ENCODE measurements around the gene FRMPD2.
"Not testable (repeated sequence)": the region's sequence is repeated elsewhere in the genome, so short reads cannot be mapped to it uniquely, and the experiment has no call there.

FRMPD2 gene

GRCh38 chr10:48199580-48200377, 74.7 kb downstream of the FRMPD2 start:
- DNase-seq (ENCODE audit: low read depth): peak; percentile 48

DNA sequence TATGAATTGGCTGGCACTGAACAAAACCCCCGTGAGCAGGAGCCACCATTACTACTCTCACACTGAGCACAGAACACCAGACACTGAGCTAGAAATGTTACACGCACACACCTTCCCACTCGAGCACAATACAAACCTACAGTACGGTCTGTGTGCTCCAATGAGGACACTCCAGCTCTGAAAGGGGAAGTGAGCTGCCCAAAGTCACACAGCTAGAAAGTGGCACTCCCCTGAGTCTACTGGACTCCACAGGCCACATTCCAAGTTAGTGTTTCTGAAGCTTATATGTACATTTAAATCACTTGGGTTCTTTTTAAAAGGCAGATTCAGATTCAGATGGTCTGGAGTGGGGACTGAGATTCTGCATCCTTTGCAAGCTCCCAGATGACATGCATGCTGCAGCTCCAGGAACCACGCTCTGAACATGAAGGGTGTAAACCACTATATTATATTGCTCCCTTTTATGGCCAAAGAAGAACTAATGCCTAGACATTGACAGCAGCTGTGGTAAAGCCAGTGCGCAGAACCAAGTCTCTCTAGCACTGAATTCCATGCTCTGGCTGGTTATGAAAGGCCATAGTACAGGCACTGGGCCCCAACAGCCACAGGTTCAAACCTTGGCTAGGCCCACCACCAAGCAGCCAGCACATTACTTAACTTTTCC, 77.1 kb downstream of the FRMPD2 start:
- DNase-seq (ENCODE audit: low read depth): no peak

DNA sequence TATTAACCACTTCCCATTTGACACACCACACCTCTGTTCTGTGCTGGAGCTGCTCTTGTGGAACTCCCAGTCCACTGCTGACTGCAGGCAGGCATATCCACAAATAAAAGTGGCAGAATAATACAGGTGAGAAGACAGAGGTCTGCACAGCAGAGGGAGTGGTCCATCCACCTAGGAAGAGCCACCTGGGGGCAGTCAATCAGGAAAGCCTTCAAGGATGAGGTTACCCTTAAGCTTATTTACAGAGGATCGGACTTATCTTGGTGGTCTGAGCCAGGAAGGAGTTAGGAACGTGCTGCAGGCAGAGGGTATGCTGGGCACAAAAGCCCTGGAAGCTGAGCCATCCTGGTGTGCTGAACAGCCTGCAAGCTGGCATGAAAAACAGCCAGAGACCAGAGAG, 78.7 kb downstream of the FRMPD2 start:
- no peak for DNase-seq (ENCODE audit: low read depth)

- DNase-seq (ENCODE audit: low read depth): no peak
These were observed 79.7 kb downstream of the FRMPD2 start for GRCh38 chr10:48194830-48195229.

- DNase-seq (ENCODE audit: low read depth): no peak
These were observed 80.9 kb downstream of the FRMPD2 start for GRCh38 chr10:48193556-48193955.

DNA sequence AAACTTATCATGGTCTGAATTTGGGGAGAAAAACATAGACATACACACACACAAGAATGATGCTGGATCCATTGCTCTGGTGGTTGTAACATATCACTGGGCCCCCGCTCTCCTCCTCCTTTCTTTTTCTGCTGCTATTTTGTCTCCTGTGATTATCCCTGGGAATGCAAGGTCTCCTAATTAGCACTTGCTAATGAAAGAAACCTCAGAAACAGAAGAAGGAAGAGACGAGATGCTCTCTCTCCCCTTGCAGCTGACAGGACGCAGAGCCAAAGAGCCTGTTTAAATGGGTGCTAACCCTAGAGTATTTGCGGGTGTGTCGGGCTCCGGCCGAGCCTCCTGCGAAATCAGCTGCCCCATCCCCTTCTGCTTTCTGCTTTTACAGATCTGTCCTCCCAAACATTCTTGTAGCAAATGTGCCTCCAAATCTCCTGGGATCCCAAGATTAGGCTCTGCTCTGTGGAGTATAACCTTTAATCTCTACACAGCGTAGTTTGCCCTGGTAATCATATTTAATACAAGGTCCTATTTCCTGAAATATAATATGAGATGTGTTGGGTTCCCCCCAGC, 81.5 kb downstream of the FRMPD2 start:
- DNase-seq (ENCODE audit: low read depth): no peak

DNA sequence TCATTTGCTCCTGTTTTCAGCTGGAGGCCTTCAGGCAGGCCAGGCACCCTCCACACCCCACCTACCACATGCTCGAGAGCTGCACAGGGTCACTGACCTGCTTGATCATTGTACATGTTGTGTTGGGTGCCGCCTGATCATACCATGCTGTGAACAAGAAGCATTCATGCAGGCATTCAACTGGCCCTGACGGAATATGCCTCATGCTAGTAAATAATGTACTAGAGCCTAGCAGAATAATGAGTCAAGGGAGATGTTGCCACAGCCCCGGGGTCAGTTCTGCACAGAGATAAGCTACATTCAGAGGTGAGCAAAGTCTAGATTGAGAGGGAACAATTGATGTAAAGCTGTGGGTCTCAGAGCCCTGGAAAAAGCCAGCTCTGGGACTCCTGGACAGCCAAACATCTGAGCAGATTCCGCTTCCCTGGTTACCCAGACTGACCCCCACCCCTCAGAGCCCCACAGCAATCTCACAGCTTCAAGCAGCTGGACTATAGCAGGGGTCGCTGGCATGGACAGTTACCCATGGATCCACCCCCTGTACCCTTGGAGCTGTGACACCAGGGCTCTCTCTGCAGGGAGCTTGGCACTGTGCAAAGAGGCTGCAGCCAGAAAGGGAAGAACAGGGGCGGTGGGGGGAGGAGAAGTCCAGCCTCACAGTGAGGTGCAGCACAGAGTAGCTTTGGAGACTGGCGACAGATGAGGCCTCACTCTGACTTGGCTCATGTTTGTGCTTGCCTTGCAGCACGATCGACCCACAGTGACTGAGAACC, 86.6 kb downstream of the FRMPD2 start:
- DNase-seq (ENCODE audit: low read depth): no peak

GRCh38 chr10:48187126-48187525, 87.4 kb downstream of the FRMPD2 start:
- DNase-seq (ENCODE audit: low read depth): no peak

- DNase-seq (ENCODE audit: low read depth): not testable (repeated sequence)
These were observed 88.2 kb downstream of the FRMPD2 start for GRCh38 chr10:48186264-48186804.

DNA sequence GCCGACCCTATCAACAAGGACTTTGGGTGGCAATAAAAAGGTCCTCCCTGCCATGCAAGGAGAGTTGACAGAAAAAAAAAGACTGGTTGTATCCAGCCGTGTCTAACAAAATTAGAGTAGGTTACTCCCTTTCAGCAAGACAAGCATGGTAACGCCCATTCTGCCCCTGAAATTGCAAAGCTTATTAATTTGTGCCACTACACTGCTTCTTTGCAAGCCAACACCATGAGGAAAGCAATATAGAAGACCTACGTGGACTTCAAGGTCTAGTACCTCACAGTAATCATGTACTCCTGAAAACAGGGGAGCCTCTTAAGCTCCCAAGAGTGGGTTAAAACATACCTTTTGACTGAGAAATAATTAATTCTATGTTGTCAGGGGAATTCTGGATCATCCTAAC, 90.3 kb downstream of the FRMPD2 start:
- no peak for DNase-seq (ENCODE audit: low read depth)

DNA sequence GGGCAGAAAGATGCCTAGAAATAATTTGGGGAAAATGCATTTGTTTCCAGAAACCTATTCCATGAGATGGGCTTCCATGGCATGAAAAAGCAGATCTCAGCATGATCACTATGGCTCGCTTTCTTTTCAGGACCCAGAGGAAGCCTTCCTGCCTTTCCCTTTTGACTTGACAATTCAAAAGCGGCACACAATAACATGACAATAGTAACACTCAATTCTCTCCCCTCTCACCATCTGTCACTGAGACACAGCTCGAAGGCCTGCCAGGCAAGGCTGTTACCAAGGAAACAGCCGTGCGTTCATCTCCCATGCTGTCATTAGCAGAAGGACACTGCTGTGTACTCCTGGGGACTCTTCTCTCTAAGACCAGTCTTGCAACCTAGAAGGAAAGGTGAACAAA, 101.8 kb downstream of the FRMPD2 start:
- DNase-seq (ENCODE audit: low read depth): not testable (repeated sequence)

DNA sequence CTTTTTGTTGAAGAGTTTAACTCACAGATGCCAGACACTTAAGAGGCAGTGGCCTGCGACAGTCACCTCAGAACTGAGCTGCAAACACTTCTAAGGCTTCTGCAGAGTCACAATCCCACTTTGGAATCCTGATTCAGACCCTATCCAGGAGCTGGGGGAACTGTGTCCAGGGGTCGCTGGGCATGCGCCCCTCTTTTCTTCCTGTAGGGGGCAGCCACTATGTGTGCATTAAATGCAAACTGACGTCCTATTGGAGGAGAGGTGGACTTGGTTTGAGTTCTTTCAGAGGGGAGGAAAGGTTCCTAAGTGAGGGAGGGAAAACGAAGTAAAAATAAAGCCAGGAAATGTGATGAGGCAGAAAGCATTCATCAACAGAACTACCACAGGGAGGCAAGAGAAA, 113.8 kb downstream of the FRMPD2 start:
- DNase-seq (ENCODE audit: low read depth): not testable (repeated sequence)

DNA sequence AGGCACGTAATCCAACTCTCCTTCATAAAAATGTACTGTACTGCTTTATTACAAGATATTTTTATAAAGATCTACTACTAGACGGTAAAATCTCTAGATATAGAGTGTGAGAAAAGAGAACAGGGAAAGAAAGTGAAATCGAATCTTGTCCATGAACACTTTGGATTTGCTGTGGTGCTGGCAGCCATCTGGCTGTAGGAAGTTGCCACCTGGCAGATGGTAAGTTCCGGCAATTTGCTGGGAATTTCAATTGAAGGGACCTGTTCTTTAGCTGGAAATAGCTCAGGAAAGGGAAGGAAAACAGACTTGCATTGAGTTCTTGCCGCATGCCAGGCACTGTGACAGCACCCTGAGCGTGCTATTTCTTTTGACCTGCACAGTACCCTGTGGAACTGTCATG, 114.3 kb downstream of the FRMPD2 start:
- DNase-seq (ENCODE audit: low read depth): not testable (repeated sequence)

- not testable (repeated sequence) for DNase-seq (ENCODE audit: low read depth)
These were observed 120.0 kb downstream of the FRMPD2 start for GRCh38 chr10:48154211-48155140.

- DNase-seq (ENCODE audit: low read depth): not testable (repeated sequence)
These were observed 126.9 kb downstream of the FRMPD2 start for GRCh38 chr10:48147643-48148042.

- DNase-seq (ENCODE audit: low read depth): not testable (repeated sequence)
These were observed 130.5 kb downstream of the FRMPD2 start for GRCh38 chr10:48143721-48144642.

DNA sequence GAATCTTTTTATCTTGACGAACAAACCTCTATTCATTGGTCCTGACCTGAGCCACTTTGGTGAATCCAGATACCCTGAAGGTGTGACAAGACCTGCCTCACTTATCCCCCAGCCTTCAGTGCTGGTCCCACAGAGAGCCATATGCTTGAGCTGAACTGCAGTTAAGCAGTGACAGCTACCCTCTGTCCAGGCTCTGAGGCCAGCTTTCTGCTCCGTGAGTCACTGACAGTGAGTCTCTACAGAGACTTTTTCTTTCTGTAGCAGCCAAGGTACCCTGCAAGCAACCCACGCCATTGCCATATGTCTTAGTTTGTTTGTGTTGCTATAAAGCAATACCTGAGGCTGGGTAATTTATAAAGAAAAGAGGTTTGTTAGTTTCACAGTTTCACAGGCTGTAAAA, 133.5 kb downstream of the FRMPD2 start:
- not testable (repeated sequence) for DNase-seq (ENCODE audit: low read depth)

- not testable (repeated sequence) for DNase-seq (ENCODE audit: low read depth)
These were observed 134.3 kb downstream of the FRMPD2 start for GRCh38 chr10:48139953-48140850.

- DNase-seq (ENCODE audit: low read depth): not testable (repeated sequence)
These were observed 145.5 kb downstream of the FRMPD2 start for GRCh38 chr10:48128954-48129353.

All from GM04503 (cell line).